ENCODE measurements around the gene TMEM130.

- TF ChIP-seq POLR2A (IDR thresholded peaks at IDR 0.05) (no peak), CTCF (IDR thresholded peaks at IDR 0.05) (no peak)
Measured at GRCh38 chr7:98874942-98875341, 5.1 kb upstream of the TMEM130 start.

Measured in breast epithelium (tissue), 3 donors.